Nephron progenitor cell (in vitro differentiated cells): Measurements from ENCODE around the gene ZNF487.

ENCODE experiments used
- DNase-seq: peaks from one replicate; pipeline ENCODE4 v3.0.0; 2021
- H3K27ac Mint-ChIP-seq: 2 replicates; pipeline ENCODE4 v1.8.0; 2021; ENCODE audit warnings: mild to moderate bottlenecking, moderate library complexity, mixed read lengths
- H3K27me3 Mint-ChIP-seq: 2 replicates; pipeline ENCODE4 v1.8.0; 2021; ENCODE audit warnings: mild to moderate bottlenecking, low read depth, mixed read lengths; ENCODE audit not compliant: poor library complexity
- H3K36me3 Mint-ChIP-seq: 2 replicates; pipeline ENCODE4 v1.8.0; 2021; ENCODE audit warnings: low read depth, mixed read lengths
- H3K4me1 Mint-ChIP-seq: 2 replicates; pipeline ENCODE4 v1.8.0; 2021; ENCODE audit warnings: mixed read lengths
- H3K4me3 Mint-ChIP-seq: 2 replicates; pipeline ENCODE4 v1.8.0; 2021; ENCODE audit warnings: mild to moderate bottlenecking, moderate library complexity, mixed read lengths
- H3K9me3 Mint-ChIP-seq: 2 replicates; pipeline ENCODE4 v1.8.0; 2021; ENCODE audit warnings: mild to moderate bottlenecking, moderate library complexity, mixed read lengths
- TF ChIP-seq, protein P1 (sequence below): fragments of 200-600 bp; sonication (generic); IDR thresholded peaks from 2 replicates; pipeline ENCODE4 v1.5.0; 2021; ENCODE audit warnings: antibody characterized with exemption

ZNF487 gene

DNA sequence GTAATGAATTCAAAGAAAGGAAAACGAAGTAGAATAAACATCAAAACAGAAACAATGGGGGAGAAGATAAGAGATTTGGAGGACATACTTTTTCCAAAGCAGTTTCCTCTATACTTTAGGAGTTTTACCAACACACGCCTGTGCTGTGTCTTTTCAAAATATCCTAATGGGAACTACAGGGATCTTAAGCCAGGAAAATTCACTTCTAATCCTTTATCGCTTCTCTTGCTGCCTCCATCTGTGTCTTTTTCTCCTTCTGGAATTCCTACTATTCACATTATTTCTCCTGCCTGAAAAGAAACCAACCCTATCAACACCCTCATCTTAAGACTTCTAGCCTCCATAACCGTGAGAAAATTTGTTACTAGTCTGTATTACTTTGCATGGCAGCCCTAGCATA, 34.7 kb upstream of the ZNF487 start:
- peak overlapping the region; percentile 89 for H3K27ac Mint-ChIP-seq
- no peaks in the 10 kb centered on the region for H3K9me3 Mint-ChIP-seq
- peaks cover 72% of the 10 kb centered on the region for H3K4me1 Mint-ChIP-seq
- DNase-seq: no peak
- H3K36me3 Mint-ChIP-seq: peaks cover 21% of the 10 kb centered on the region
- TF ChIP-seq, protein P1, sequence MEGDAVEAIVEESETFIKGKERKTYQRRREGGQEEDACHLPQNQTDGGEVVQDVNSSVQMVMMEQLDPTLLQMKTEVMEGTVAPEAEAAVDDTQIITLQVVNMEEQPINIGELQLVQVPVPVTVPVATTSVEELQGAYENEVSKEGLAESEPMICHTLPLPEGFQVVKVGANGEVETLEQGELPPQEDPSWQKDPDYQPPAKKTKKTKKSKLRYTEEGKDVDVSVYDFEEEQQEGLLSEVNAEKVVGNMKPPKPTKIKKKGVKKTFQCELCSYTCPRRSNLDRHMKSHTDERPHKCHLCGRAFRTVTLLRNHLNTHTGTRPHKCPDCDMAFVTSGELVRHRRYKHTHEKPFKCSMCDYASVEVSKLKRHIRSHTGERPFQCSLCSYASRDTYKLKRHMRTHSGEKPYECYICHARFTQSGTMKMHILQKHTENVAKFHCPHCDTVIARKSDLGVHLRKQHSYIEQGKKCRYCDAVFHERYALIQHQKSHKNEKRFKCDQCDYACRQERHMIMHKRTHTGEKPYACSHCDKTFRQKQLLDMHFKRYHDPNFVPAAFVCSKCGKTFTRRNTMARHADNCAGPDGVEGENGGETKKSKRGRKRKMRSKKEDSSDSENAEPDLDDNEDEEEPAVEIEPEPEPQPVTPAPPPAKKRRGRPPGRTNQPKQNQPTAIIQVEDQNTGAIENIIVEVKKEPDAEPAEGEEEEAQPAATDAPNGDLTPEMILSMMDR: no peak
- H3K27me3 Mint-ChIP-seq: no peaks in the 10 kb centered on the region
- H3K4me3 Mint-ChIP-seq: no peak overlapping the region

DNA sequence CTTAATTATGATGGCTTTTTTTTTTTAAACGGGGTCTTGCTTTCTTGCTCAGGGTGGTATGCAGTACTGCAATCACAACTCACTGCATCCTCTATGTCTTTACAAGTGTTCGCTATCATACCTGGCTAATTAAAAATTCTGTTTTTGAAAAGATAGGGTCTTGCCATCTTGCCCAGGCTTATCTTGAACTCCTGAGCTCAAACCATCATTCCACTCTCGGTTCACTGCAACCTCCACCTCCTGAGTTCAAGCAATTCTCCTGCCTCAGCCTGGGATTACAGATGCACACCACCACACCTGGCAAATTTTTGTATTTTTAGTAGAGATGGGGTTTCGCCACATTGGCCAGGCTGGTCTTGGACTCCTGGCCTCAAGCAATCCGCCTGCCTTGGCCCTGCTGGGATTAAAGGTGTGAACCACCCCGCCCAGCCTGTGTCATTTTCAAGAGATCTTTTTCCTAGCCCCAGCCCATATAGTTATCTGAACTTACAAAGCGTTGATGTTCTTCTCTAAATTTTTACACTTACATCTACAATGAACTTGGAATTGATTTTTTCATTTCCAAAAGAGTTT, 33.9 kb upstream of the ZNF487 start:
- H3K9me3 Mint-ChIP-seq: no peaks in the 10 kb centered on the region
- H3K36me3 Mint-ChIP-seq: peaks cover 21% of the 10 kb centered on the region
- DNase-seq: no peak
- no peaks in the 10 kb centered on the region for H3K27me3 Mint-ChIP-seq
- H3K4me3 Mint-ChIP-seq: no peak overlapping the region
- H3K27ac Mint-ChIP-seq: no peak overlapping the region
- TF ChIP-seq, protein P1: no peak
- peaks cover 64% of the 10 kb centered on the region for H3K4me1 Mint-ChIP-seq

DNA sequence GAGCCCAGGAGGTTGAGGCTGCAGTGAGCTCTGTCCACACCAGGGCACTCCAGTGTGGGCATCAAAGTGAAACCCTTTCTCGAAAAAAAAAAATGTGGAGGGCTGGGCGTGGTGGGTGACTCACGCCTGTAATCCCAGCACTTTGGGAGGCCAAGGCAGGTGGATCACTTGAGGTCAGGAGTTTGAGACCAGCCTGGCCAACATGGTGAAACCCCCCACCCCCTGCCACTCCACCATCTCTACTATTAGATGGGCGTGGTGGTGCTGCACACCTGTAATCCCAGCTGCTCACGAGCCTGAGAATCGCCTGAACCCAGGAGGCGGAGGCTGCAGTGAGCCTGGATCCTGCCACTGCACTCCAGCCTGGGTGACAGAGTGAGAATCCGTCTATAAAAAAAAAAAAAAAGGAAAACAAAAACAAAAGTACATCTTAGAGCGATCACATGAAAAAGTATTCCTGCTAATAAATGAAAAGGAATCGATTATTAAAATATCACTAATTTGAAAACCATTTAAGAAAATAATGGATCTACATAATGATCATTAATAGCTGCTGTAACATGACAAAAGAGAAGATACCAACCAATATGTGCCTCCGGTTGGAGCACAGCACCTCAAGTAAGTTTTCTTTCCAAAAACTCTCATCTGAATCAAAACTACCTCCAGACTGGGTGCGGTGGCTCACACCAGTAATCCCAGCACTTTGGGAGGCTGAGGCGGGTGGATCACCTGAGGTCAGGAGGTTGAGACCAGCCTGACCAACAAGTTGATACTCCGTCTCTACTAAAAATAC, 32.8 kb upstream of the ZNF487 start:
- DNase-seq: no peak
- peaks cover 22% of the 10 kb centered on the region for H3K36me3 Mint-ChIP-seq
- H3K27me3 Mint-ChIP-seq: peaks cover under 1% of the 10 kb centered on the region
- H3K9me3 Mint-ChIP-seq: peaks cover under 1% of the 10 kb centered on the region
- no peak overlapping the region for H3K4me3 Mint-ChIP-seq
- peak overlapping the region; percentile 95 for H3K27ac Mint-ChIP-seq
- peaks cover 56% of the 10 kb centered on the region for H3K4me1 Mint-ChIP-seq
- TF ChIP-seq, protein P1: no peak

DNA sequence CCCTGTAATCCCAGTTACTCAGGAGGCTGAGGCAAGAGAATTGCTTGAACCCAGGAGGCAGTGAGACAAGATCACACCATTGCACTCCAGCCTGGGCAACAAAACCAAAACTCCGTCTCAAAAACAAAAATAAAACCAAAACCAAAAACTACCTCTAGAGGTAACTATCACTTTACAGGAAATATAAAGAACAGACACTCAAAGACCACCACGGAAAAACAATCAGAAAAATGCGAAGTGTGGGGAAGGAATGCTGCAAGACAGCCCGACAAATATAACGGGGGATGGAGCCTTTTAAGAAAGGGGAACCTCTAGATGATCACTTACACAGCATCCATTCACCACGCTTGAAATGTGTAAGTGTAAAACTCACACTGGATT, 32.2 kb upstream of the ZNF487 start:
- H3K4me1 Mint-ChIP-seq: peaks cover 55% of the 10 kb centered on the region
- peak overlapping the region; percentile 95 for H3K27ac Mint-ChIP-seq
- peak overlapping the region; percentile 55 for H3K4me3 Mint-ChIP-seq
- H3K36me3 Mint-ChIP-seq: peaks cover 21% of the 10 kb centered on the region
- no peak for DNase-seq
- TF ChIP-seq, protein P1: no peak
- peaks cover 5% of the 10 kb centered on the region for H3K9me3 Mint-ChIP-seq
- H3K27me3 Mint-ChIP-seq: peaks cover 5% of the 10 kb centered on the region

DNA sequence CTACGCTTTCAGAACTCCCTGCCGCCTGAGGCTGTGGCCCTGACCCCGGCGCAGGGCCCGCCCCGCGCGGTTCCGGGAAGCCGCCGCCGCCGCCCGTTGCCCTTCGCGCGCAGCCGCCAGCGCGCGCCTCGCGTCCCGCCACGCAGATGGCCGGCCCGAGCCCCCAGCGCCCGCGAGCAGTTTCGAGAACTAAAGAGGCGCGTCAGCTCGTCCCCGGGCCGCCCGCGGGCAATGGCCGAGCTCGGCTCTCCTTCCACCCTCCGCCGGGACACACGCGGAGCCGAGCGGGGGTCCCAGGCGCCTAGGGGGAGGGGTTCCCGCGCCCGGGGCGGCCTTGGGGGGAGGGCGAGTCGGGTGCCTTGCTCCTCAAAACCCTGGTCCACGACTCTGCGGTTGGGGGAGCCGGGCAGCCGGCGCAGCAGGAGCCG, 29.7 kb upstream of the ZNF487 start:
- Mint-ChIP-seq H3K4me1 (peaks cover 33% of the 10 kb centered on the region), H3K4me3 (peak overlapping the region; percentile 97), H3K27ac (peak overlapping the region; percentile 100), H3K27me3 (peaks cover 5% of the 10 kb centered on the region), H3K9me3 (peaks cover 5% of the 10 kb centered on the region), H3K36me3 (peaks cover 15% of the 10 kb centered on the region)
- peak; percentile 70 for DNase-seq
- TF ChIP-seq, protein P1: no peak
